Prostate gland (tissue), 2 donors: ENCODE results near the gene PWWP2B. TPM values are rescaled to one million over a fixed set of nuclear protein-coding genes. Genes with fewer than 3 reads are reported as not detected.

ENCODE experiments used
- DNase-seq: peaks from one replicate; pipeline ENCODE4 v3.0.0-alpha.2; 2019; ENCODE audit warnings: low spot score
- H3K27ac ChIP-seq, 2 donors: fragments of 200-600 bp; sonication (generic); 2 replicates each; pipeline ENCODE4 v1.5.1; 2017 to 2019
- H3K27me3 ChIP-seq: fragments of 200-600 bp; sonication (generic); replicated peaks from 2 replicates; pipeline ENCODE4 v1.5.1; 2019; ENCODE audit not compliant: insufficient read depth
- H3K36me3 ChIP-seq, 2 donors: fragments of 200-600 bp; sonication (generic); 1 replicate in 1 of 2; 2 replicates in 1 of 2; pipeline versions ENCODE4 v1.5.1 to v1.8.1; 2017 to 2019
- H3K4me1 ChIP-seq: fragments of 200-600 bp; sonication (generic); replicated peaks from 2 replicates; pipeline ENCODE4 v1.5.1; 2019
- H3K4me3 ChIP-seq, 2 donors: fragments of 200-600 bp; sonication (generic); 2 replicates each; pipeline ENCODE4 v1.5.1; 2017 to 2019
- H3K9me3 ChIP-seq: fragments of 200-600 bp; sonication (generic); 2 replicates; pipeline ENCODE4 v1.5.1; 2017
- POLR2A ChIP-seq: fragments of 450-650 bp; IDR thresholded peaks from one replicate; pipeline ENCODE4 v1.6.1; 2016; ENCODE audit warnings: antibody characterized with exemption, mild to moderate bottlenecking
- POLR2AphosphoS5 ChIP-seq: sonication (generic); formaldehyde crosslinking; IDR thresholded peaks from one replicate; pipeline ENCODE4 v1.6.1; 2017; ENCODE audit warnings: antibody characterized with exemption
- WGBS: methylation state at CpG from one replicate; pipeline ENCODE4 v1.1.5; 2018; 5-methylcytosine and 5-hydroxymethylcytosine counted together
- intact Hi-C: fragments of 100-400 bp; cut with DNase I; formaldehyde crosslinking; loops from one replicate; pipeline ENCODE4 v1.14.2; 2022
- total RNA-seq, 2 donors: library from RNA; depleted of rRNA; stranded (reverse); fragments of >200 nt; gene quantifications; one replicate each; pipeline ENCODE4 v1.1.0, GENCODE V29; 2016
- TF ChIP-seq, protein P1 (sequence below), 4 experiments: fragments of 200-600 bp in 2 of 4; fragments of 450-650 bp in 2 of 4; sonication (generic) in 2 of 4; IDR thresholded peaks; 1 replicate in 3 of 4; 2 replicates in 1 of 4; pipeline ENCODE4 v1.5.1; 2016 to 2019; ENCODE audit warnings: antibody characterized with exemption in 4 of 4, mild to moderate bottlenecking in 2 of 4, moderate library complexity in 2 of 4

Gene PWWP2B
- total RNA-seq, 2 donors from 2014 or later: 27.5 to 36.6 TPM

DNA sequence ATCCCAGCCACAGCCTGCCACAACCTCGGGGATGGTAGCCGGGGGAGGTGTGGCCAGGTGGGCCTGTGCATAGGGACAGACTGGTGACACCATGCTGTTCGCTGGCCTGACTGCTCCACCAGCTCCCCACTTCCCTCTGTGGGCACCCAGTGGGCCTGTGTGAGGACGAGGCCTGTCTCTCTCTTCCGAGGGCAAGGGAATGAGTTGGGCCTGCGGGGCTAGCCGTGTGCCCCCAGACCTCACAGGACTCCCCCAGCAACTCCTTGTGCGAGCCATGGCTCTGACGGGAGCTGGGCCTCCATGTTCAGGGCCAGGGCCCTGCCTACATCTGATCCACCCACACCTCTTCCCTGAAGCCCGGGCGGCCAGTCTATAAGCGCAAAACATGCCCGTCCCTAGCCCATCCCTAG, 40.5 kb downstream of the PWWP2B start:
- TF ChIP-seq, protein P1, sequence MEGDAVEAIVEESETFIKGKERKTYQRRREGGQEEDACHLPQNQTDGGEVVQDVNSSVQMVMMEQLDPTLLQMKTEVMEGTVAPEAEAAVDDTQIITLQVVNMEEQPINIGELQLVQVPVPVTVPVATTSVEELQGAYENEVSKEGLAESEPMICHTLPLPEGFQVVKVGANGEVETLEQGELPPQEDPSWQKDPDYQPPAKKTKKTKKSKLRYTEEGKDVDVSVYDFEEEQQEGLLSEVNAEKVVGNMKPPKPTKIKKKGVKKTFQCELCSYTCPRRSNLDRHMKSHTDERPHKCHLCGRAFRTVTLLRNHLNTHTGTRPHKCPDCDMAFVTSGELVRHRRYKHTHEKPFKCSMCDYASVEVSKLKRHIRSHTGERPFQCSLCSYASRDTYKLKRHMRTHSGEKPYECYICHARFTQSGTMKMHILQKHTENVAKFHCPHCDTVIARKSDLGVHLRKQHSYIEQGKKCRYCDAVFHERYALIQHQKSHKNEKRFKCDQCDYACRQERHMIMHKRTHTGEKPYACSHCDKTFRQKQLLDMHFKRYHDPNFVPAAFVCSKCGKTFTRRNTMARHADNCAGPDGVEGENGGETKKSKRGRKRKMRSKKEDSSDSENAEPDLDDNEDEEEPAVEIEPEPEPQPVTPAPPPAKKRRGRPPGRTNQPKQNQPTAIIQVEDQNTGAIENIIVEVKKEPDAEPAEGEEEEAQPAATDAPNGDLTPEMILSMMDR (IDR thresholded peaks at IDR 0.05): no peak
- TF ChIP-seq POLR2AphosphoS5 (no peak), POLR2A (no peak)
- DNase-seq: no peak
- no peaks in the 10 kb centered on the region for H3K27me3 ChIP-seq
- H3K36me3 ChIP-seq: no peaks in the 10 kb centered on the region
- intact Hi-C loops: no loop called here
- WGBS: 93% methylated on average over 13 of the region's 13 CpGs
- no peak overlapping the region for H3K27ac ChIP-seq
- no peaks in the 10 kb centered on the region for H3K4me1 ChIP-seq
- no peak overlapping the region for H3K4me3 ChIP-seq
- H3K9me3 ChIP-seq: no peaks in the 10 kb centered on the region

DNA sequence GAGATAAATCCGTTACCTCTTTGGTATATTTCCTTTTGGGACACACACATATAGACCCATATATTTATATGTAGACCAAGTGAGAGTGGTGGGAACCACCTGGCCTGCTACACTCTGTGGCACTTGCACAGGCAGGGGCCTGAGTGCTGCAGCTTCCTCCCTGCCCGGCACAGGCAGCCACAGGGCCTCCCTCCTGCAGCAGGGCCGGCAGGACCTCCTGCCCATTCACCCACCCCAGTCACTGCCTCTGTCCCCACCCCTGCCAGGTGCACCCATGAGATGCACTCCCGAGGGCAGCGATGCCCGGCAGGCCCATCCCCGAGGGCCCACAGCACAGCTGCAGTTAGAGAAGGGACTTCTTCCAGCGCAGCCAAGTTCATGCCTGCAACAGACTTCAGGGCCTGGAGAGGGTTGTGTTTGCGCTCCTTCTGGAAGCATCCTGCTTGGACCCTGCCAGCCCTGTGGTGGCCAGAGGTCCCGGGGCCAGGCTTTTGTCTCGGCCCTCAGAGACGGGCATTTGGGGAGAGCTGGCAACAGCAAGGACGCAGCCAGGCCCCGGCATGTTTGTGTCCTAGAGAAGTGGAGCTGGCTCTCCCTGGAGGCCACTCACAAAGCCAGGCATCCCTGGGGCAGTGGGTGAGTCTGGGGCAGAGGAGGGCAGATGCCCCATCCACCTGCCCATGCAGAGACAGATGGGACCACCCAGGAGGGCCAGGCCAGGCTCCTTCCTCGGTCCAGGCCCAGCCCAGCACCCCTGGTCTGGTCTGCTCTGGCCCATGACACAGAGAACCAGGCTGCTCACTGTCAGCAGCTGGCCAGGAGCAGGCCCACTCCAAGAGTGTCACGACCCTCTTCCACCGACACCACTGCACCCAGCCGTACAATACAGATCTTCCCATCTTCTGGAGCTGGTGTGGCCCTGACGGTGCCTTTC, 41.4 kb downstream of the PWWP2B start:
- intact Hi-C loops: no loop called here
- Histone ChIP-seq H3K27me3 (no peaks in the 10 kb centered on the region), H3K36me3 (no peaks in the 10 kb centered on the region), H3K4me1 (no peaks in the 10 kb centered on the region), H3K9me3 (no peaks in the 10 kb centered on the region), H3K4me3 (no peak overlapping the region), H3K27ac (no peak overlapping the region)
- DNase-seq: no peak
- WGBS: 54% methylated on average over 17 of the region's 19 CpGs
- TF ChIP-seq POLR2AphosphoS5 (no peak), POLR2A (no peak)
- TF ChIP-seq, protein P1 (IDR thresholded peaks at IDR 0.05): no peak

DNA sequence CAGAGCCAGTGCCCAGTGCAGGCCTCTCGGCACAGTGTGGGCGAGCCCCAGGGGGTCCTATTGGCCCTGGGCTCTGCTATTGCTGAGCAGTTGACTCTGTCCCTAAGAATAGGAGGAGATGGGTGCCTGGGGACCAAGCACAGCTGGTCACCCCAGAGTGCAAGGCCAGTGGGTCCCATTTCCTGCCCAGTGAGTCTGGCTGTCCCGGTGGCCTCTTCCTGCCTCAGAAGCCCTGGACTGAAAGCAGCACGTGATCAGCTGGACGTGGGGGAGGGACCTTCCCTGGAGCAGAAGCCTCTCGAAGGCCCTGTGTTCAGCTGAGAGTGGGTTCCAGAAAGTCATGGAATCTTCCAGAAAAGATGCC, 42.0 kb downstream of the PWWP2B start:
- Histone ChIP-seq H3K36me3 (no peaks in the 10 kb centered on the region), H3K4me3 (no peak overlapping the region), H3K27ac (no peak overlapping the region), H3K27me3 (no peaks in the 10 kb centered on the region), H3K9me3 (no peaks in the 10 kb centered on the region), H3K4me1 (no peaks in the 10 kb centered on the region)
- WGBS: 68% methylated on average over 6 of the region's 6 CpGs
- intact Hi-C loops: no loop called here
- TF ChIP-seq, protein P1 (IDR thresholded peaks at IDR 0.05): no peak
- TF ChIP-seq POLR2AphosphoS5 (no peak), POLR2A (no peak)
- DNase-seq: no peak

DNA sequence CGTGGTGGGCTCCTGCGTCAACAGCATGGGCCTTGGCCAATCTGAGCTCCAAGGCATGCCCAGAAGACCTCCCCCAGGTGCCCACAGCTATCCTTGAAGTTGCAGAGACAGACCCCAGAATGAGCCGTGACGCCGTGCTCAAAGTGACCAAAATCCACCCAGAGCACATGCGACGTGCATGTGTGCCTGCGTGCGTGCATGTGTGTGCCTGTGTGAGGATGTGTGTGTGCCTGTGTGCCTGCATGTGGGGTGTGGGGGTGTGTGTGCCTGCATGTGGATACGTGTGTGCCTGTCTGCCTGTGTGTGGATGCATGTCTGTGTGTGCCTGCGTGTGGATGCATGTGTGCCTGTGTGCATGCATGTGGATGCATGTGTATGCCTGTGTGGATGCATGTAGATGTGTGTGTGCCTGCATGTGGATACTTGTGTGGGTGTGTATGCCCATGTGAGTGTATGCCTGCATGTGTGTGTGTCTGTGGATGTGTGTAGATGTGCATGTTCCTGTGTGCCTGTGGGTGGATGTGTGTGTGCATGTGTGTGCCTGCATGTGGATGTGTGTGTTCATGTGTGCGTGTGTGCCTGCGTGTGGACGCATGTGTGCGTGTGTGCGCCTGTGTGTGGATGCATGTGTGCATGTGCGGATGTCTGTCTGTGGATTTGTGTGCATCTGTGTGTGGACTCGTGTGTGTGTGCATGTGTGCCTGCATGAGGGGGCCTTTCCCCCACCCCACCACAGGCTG, 42.6 kb downstream of the PWWP2B start:
- intact Hi-C loops: no loop called here
- no peak for DNase-seq
- H3K36me3 ChIP-seq: no peaks in the 10 kb centered on the region
- H3K9me3 ChIP-seq: no peaks in the 10 kb centered on the region
- no peaks in the 10 kb centered on the region for H3K27me3 ChIP-seq
- no peaks in the 10 kb centered on the region for H3K4me1 ChIP-seq
- H3K4me3 ChIP-seq: no peak overlapping the region
- no peak overlapping the region for H3K27ac ChIP-seq
- TF ChIP-seq, protein P1 (IDR thresholded peaks at IDR 0.05): no peak
- TF ChIP-seq POLR2A: no peak
- no peak for TF ChIP-seq POLR2AphosphoS5
- WGBS: 96% methylated on average over 18 of the region's 18 CpGs
